OCI-LY1 (cell line): ENCODE measurements around the gene GXYLT1.

Experiments
- H2AFZ ChIP-seq: fragments of 200-600 bp; sonication (generic), shearing (Covaris generic); 2 replicates; pipeline ENCODE4 v1.6.0; 2014; ENCODE audit warnings: antibody characterized with exemption, mild to moderate bottlenecking, low read length
- H3F3A ChIP-seq: fragments of 200-600 bp; sonication (generic), shearing (Covaris generic); 2 replicates; pipeline ENCODE4 v1.6.0; 2014; ENCODE audit warnings: mild to moderate bottlenecking, antibody characterized with exemption, low read length, moderate library complexity; ENCODE audit not compliant: insufficient read depth
- H3K27ac ChIP-seq: fragments of 200-600 bp; sonication (generic); 2 replicates; pipeline ENCODE4 v1.5.1; 2014; ENCODE audit warnings: low read length, mixed run types, mild to moderate bottlenecking, low read depth; ENCODE audit not compliant: poor library complexity, severe bottlenecking
- H3K27me3 ChIP-seq: fragments of 200-600 bp; sonication (generic); 2 replicates; pipeline ENCODE4 v1.6.0; 2014; ENCODE audit warnings: antibody characterized with exemption, mild to moderate bottlenecking, low read length, moderate library complexity; ENCODE audit not compliant: insufficient read depth
- H3K36me3 ChIP-seq: fragments of 200-600 bp; sonication (generic); 2 replicates; pipeline ENCODE4 v1.6.1; 2014; ENCODE audit warnings: mild to moderate bottlenecking, antibody characterized with exemption, low read length, moderate library complexity, mixed read lengths; ENCODE audit not compliant: insufficient read depth
- H3K4me1 ChIP-seq: fragments of 200-600 bp; sonication (generic); 2 replicates; pipeline ENCODE4 v1.5.1; 2014; ENCODE audit warnings: mild to moderate bottlenecking, low read length, moderate library complexity; ENCODE audit not compliant: insufficient read depth, severe bottlenecking
- H3K4me2 ChIP-seq: fragments of 200-600 bp; sonication (generic), shearing (Covaris generic); 2 replicates; pipeline ENCODE4 v1.6.1; 2014; ENCODE audit warnings: low read length
- H3K4me3 ChIP-seq: fragments of 200-600 bp; sonication (generic); 2 replicates; pipeline ENCODE4 v1.5.1; 2014; ENCODE audit warnings: low read length, low read depth, mild to moderate bottlenecking, mixed read lengths; ENCODE audit not compliant: poor library complexity, severe bottlenecking
- H3K79me2 ChIP-seq: fragments of 200-600 bp; shearing (Covaris generic); 2 replicates; pipeline ENCODE4 v1.6.1; 2016; ENCODE audit warnings: mixed run types, low read length, mixed read lengths; ENCODE audit not compliant: insufficient read depth
- H3K9ac ChIP-seq: fragments of 200-600 bp; sonication (generic), shearing (Covaris generic); 2 replicates; pipeline ENCODE4 v1.6.1; 2014; ENCODE audit warnings: mild to moderate bottlenecking, low read length, mixed read lengths
- H3K9me2 ChIP-seq: fragments of 200-600 bp; sonication (generic), shearing (Covaris generic); 2 replicates; pipeline ENCODE4 v1.6.1; 2014; ENCODE audit warnings: low read depth, mild to moderate bottlenecking, low read length, mixed read lengths
- H3K9me3 ChIP-seq: fragments of 200-600 bp; shearing (Covaris generic); 2 replicates; pipeline ENCODE4 v1.6.1; 2014; ENCODE audit warnings: low read length, mixed read lengths
- H4K20me1 ChIP-seq: fragments of 200-600 bp; sonication (generic), shearing (Covaris generic); 2 replicates; pipeline ENCODE4 v1.6.0; 2016; ENCODE audit warnings: mild to moderate bottlenecking, low read length; ENCODE audit not compliant: insufficient read depth
- CTCF ChIP-seq: fragments of 200-600 bp; sonication (generic), shearing (Covaris generic); IDR thresholded peaks from 2 replicates; pipeline ENCODE4 v1.5.1; 2017; ENCODE audit warnings: mild to moderate bottlenecking, antibody characterized with exemption, low read length, moderate library complexity, mixed read lengths
- EZH2 ChIP-seq: fragments of 200-600 bp; sonication (generic), shearing (Covaris generic); IDR thresholded peaks from 2 replicates; pipeline ENCODE4 v1.8.0; 2017; ENCODE audit warnings: borderline replicate concordance, mixed run types, mild to moderate bottlenecking, antibody characterized with exemption, low read length, moderate library complexity, mixed read lengths

Gene GXYLT1

DNA sequence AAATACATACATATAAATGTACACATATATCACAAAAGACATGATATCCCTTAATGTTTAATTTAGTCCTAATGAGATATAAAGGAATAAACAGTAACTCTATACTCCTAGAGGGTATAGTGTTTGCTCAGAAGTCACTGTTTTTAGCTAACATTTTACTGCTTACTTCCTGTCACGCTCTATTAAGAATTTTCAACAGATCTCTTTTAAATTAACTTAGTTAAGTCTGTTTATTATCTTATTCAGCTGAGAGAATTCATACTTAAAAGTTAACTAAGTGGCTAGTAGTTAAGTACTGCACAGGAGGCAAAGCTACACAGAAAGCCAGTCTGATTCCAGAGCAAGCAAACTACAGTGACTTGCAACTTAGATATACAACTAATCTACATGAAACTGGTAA, 39.9 kb downstream of the GXYLT1 start:
- H4K20me1 ChIP-seq, result no peaks in the 10 kb centered on the region
- no peak overlapping the region for H3K9ac ChIP-seq
- peaks cover 25% of the 10 kb centered on the region for H3K36me3 ChIP-seq
- H3F3A ChIP-seq, result no peaks in the 10 kb centered on the region
- TF ChIP-seq EZH2 (no peak), CTCF (no peak)
- no peak overlapping the region for H3K4me3 ChIP-seq
- H3K4me1 ChIP-seq, result peaks cover 12% of the 10 kb centered on the region
- no peaks in the 10 kb centered on the region for H3K27me3 ChIP-seq
- H3K9me3 ChIP-seq, result no peaks in the 10 kb centered on the region
- H2AFZ ChIP-seq, result no peak overlapping the region
- H3K9me2 ChIP-seq, result no peaks in the 10 kb centered on the region
- H3K79me2 ChIP-seq, result no peaks in the 10 kb centered on the region
- H3K4me2 ChIP-seq, result no peak overlapping the region
- H3K27ac ChIP-seq, result peak overlapping the region; percentile 36

DNA sequence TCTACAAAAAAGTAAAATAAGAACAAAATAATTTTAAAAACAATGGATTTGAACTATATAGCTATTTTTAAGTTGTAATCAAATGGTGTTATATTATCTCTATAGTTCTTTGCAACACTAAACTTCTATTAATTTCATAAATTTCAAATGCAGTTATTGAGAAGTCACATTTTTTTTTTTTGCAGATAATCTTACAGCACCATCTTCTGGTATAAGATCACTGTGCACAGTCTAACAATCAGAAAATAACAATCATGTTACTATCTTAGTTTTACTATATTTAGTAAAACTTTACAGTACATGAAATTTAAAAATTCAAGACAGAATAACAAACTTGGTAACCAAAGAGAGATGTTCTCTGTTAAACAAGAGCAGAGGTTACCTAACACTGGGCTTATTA, 40.6 kb downstream of the GXYLT1 start:
- H3K36me3 ChIP-seq, result peaks cover 23% of the 10 kb centered on the region
- no peaks in the 10 kb centered on the region for H3F3A ChIP-seq
- H2AFZ ChIP-seq, result no peak overlapping the region
- peak overlapping the region; percentile 36 for H3K27ac ChIP-seq
- H3K9ac ChIP-seq, result no peak overlapping the region
- H3K27me3 ChIP-seq, result no peaks in the 10 kb centered on the region
- H3K4me2 ChIP-seq, result no peak overlapping the region
- no peaks in the 10 kb centered on the region for H3K9me3 ChIP-seq
- no peak overlapping the region for H3K4me3 ChIP-seq
- peak; percentile 42 for TF ChIP-seq CTCF
- no peak for TF ChIP-seq EZH2
- no peaks in the 10 kb centered on the region for H3K9me2 ChIP-seq
- no peaks in the 10 kb centered on the region for H3K79me2 ChIP-seq
- H3K4me1 ChIP-seq, result peaks cover 12% of the 10 kb centered on the region
- no peaks in the 10 kb centered on the region for H4K20me1 ChIP-seq

- no peak overlapping the region for H3K4me3 ChIP-seq
- no peaks in the 10 kb centered on the region for H3K9me2 ChIP-seq
- no peaks in the 10 kb centered on the region for H3K27me3 ChIP-seq
- no peak overlapping the region for H3K27ac ChIP-seq
- no peaks in the 10 kb centered on the region for H4K20me1 ChIP-seq
- H3F3A ChIP-seq, result no peaks in the 10 kb centered on the region
- H3K36me3 ChIP-seq, result peaks cover 14% of the 10 kb centered on the region
- no peak overlapping the region for H2AFZ ChIP-seq
- peaks cover 15% of the 10 kb centered on the region for H3K4me1 ChIP-seq
- no peak overlapping the region for H3K4me2 ChIP-seq
- no peaks in the 10 kb centered on the region for H3K79me2 ChIP-seq
- TF ChIP-seq EZH2, result no peak
- TF ChIP-seq CTCF, result no peak
- H3K9ac ChIP-seq, result no peak overlapping the region
- H3K9me3 ChIP-seq, result no peaks in the 10 kb centered on the region
These were observed 41.5 kb downstream of the GXYLT1 start for GRCh38 chr12:42103155-42103554.
